Tibial nerve (tissue), 4 donors: Measurements from ENCODE around the gene ACSL1. TPM values are rescaled to one million over a fixed set of nuclear protein-coding genes. Genes with fewer than 3 reads are reported as not detected.
"Not testable (repeated sequence)": the region's sequence is repeated elsewhere in the genome, so short reads cannot be mapped to it uniquely, and the experiment has no call there.

ENCODE experiments used
- DNase-seq, 2 donors: peaks; one replicate each; pipeline ENCODE4 v3.0.0-alpha.2; 2019; ENCODE audit warnings: low spot score in 2 of 2
- H3K27ac ChIP-seq, 4 donors: fragments of 200-600 bp; sonication (generic) in 3 of 4; one replicate each; pipeline ENCODE4 v1.5.1; 2017 to 2019; ENCODE audit warnings: mild to moderate bottlenecking in 1 of 4
- H3K27me3 ChIP-seq, 2 donors: fragments of 200-600 bp; sonication (generic) in 1 of 2; one replicate each; pipeline versions ENCODE4 v1.5.1 to v1.6.0; 2017 to 2019
- H3K36me3 ChIP-seq, 3 donors: fragments of 200-600 bp; sonication (generic); one replicate each; pipeline ENCODE4 v1.5.1; 2018 to 2019
- H3K4me1 ChIP-seq, 4 donors: fragments of 200-600 bp; sonication (generic) in 3 of 4; one replicate each; pipeline ENCODE4 v1.5.1; 2017 to 2019
- H3K4me3 ChIP-seq, 4 donors: fragments of 200-600 bp; sonication (generic) in 3 of 4; one replicate each; pipeline ENCODE4 v1.5.1; 2017 to 2019; ENCODE audit warnings: mild to moderate bottlenecking in 1 of 4, moderate library complexity in 1 of 4
- H3K9me3 ChIP-seq, 4 donors: fragments of 200-600 bp; sonication (generic) in 3 of 4; one replicate each; pipeline ENCODE4 v1.5.1; 2017 to 2019
- CTCF ChIP-seq, 5 experiments: fragments of 200-600 bp in 3 of 5; fragments of 450-650 bp in 2 of 5; sonication (generic) in 3 of 5; IDR thresholded peaks; one replicate each; pipeline ENCODE4 v1.5.1; 2016 to 2019; ENCODE audit warnings: antibody characterized with exemption in 5 of 5, mild to moderate bottlenecking in 3 of 5, moderate library complexity in 2 of 5
- EP300 ChIP-seq, 2 donors: sonication (generic); formaldehyde crosslinking; IDR thresholded peaks; one replicate each; pipeline ENCODE4 v1.6.1; 2017; ENCODE audit warnings: antibody characterized with exemption in 2 of 2, mild to moderate bottlenecking in 1 of 2
- POLR2A ChIP-seq, 2 donors: fragments of 450-650 bp; IDR thresholded peaks; one replicate each; pipeline ENCODE4 v1.6.1; 2017; ENCODE audit warnings: antibody characterized with exemption in 2 of 2, mild to moderate bottlenecking in 2 of 2, moderate library complexity in 2 of 2
- WGBS, 2 donors: methylation state at CpG; one replicate each; pipeline ENCODE4 v1.1.5; 2018; 5-methylcytosine and 5-hydroxymethylcytosine counted together
- total RNA-seq, 4 donors: library from RNA; depleted of rRNA; stranded (reverse); fragments of >200 nt; gene quantifications; one replicate each; pipeline ENCODE4 v1.1.0, GENCODE V29; 2016

Gene ACSL1
- total RNA-seq, 4 donors from 2014 or later, result 112 to 384 (median 211) TPM

GRCh38 chr4:184747034-184747830 lies 78.5 kb downstream of the ACSL1 start:
- no peaks in the 10 kb centered on the region for H3K36me3 ChIP-seq
- no peaks in the 10 kb centered on the region for H3K27me3 ChIP-seq
- WGBS, 2 donors, result 81 to 86% methylated on average over 3 to 4 of the region's 4 CpGs
- no peak overlapping the region for H3K4me3 ChIP-seq
- H3K27ac ChIP-seq, result peak overlapping the region; percentile 62 to 87 (median 72)
- peak in 1 of 2 donors; percentile 16 for DNase-seq
- no peaks in the 10 kb centered on the region for H3K9me3 ChIP-seq
- no peak for TF ChIP-seq EP300 (IDR thresholded peaks at IDR 0.05)
- TF ChIP-seq CTCF (IDR thresholded peaks at IDR 0.05), result no peak
- TF ChIP-seq POLR2A (IDR thresholded peaks at IDR 0.05), result no peak
- peaks cover 0 to 40% (median 21%) of the 10 kb centered on the region in 4 donors for H3K4me1 ChIP-seq

GRCh38 chr4:184745831-184746795 lies 79.7 kb downstream of the ACSL1 start:
- H3K9me3 ChIP-seq, result no peaks in the 10 kb centered on the region
- peak overlapping the region; percentile 60 to 87 (median 72) for H3K27ac ChIP-seq
- peaks cover 0 to 40% (median 21%) of the 10 kb centered on the region in 4 donors for H3K4me1 ChIP-seq
- H3K27me3 ChIP-seq, result no peaks in the 10 kb centered on the region
- H3K36me3 ChIP-seq, result no peaks in the 10 kb centered on the region
- WGBS, 2 donors, result 5 to 6% methylated on average over 10 of the region's 10 CpGs
- TF ChIP-seq CTCF (IDR thresholded peaks at IDR 0.05) (peak; percentile 68 to 87 (median 79)), EP300 (IDR thresholded peaks at IDR 0.05) (peak in 1 of 2 donors; percentile 92), POLR2A (IDR thresholded peaks at IDR 0.05) (no peak)
- no peak overlapping the region for H3K4me3 ChIP-seq
- peak; percentile 58 to 85 for DNase-seq

GRCh38 chr4:184744236-184744635 lies 81.5 kb downstream of the ACSL1 start:
- Histone ChIP-seq H3K4me1 (peaks cover 0 to 38% (median 21%) of the 10 kb centered on the region in 4 donors), H3K4me3 (no peak overlapping the region), H3K27me3 (no peaks in the 10 kb centered on the region), H3K27ac (no peak overlapping the region), H3K9me3 (no peaks in the 10 kb centered on the region), H3K36me3 (no peaks in the 10 kb centered on the region)
- WGBS, 2 donors, result 70 to 82% methylated on average over 10 of the region's 10 CpGs
- no peak for TF ChIP-seq POLR2A (IDR thresholded peaks at IDR 0.05)
- no peak for TF ChIP-seq EP300 (IDR thresholded peaks at IDR 0.05)
- TF ChIP-seq CTCF (IDR thresholded peaks at IDR 0.05), result no peak
- no peak for DNase-seq

- H3K4me3 ChIP-seq, result no peak overlapping the region
- no peak for DNase-seq
- WGBS, 2 donors, result 92% methylated on average over 4 of the region's 4 CpGs
- H3K36me3 ChIP-seq, result no peaks in the 10 kb centered on the region
- H3K4me1 ChIP-seq, result peaks cover 0 to 32% (median 21%) of the 10 kb centered on the region in 4 donors
- no peaks in the 10 kb centered on the region for H3K27me3 ChIP-seq
- TF ChIP-seq POLR2A (IDR thresholded peaks at IDR 0.05) (no peak), EP300 (IDR thresholded peaks at IDR 0.05) (no peak), CTCF (IDR thresholded peaks at IDR 0.05) (no peak)
- H3K27ac ChIP-seq, result no peak overlapping the region
- H3K9me3 ChIP-seq, result no peaks in the 10 kb centered on the region
Observed at GRCh38 chr4:184743650-184744049, 82.1 kb downstream of the ACSL1 start.

- not testable (repeated sequence) for H3K27me3 ChIP-seq, H3K27ac ChIP-seq, DNase-seq, H3K4me3 ChIP-seq, H3K9me3 ChIP-seq, H3K36me3 ChIP-seq
- H3K4me1 ChIP-seq, result peaks cover 0 to 12% (median 8%) of the 10 kb centered on the region in 4 donors
- 65 to 70% methylated on average over 1 of the region's 1 CpG for WGBS, 2 donors
Observed at GRCh38 chr4:184741651-184742050, 84.1 kb downstream of the ACSL1 start.
